IMR-90 (cell line): ENCODE data around the gene CA7. TPM values are rescaled to one million over a fixed set of nuclear protein-coding genes. Genes with fewer than 3 reads are reported as not detected.

Experiments
- ATAC-seq: fragments of 200-7000 bp; cut with Tn5 transposase; 2 replicates; pipeline ENCODE4 v1.9.1; 2020; ENCODE audit warnings: low read depth, mild to moderate bottlenecking, moderate library complexity
- BruUV-seq: library from RNA; stranded (reverse); fragments of 400-500 nt; replicated peaks from 2 replicates; lab custom pipeline; 2021; lab: Mats Ljungman, UMichigan
- CTCF ChIA-PET: fragments of 300-600 bp; formaldehyde crosslinking; extraction: SDS; loops from one replicate; lab custom pipeline; 2021; ENCODE audit warnings: antibody characterized with exemption; lab: Yijun Ruan, JAX
- POLR2A ChIA-PET: fragments of 300-600 bp; sonication (Branson Sonifier 250); formaldehyde crosslinking; loops from one replicate; lab custom pipeline; 2022; ENCODE audit warnings: antibody characterized with exemption; ENCODE audit not compliant: unreplicated experiment; lab: Charles Lee
- DNase-seq: peaks from one replicate; pipeline ENCODE4 v3.0.0; 2013
- H2AFZ ChIP-seq: replicated peaks from 2 replicates; pipeline ENCODE3; 2013; ENCODE audit warnings: low read length, mild to moderate bottlenecking; ENCODE audit not compliant: poor library complexity
- H2AK5ac ChIP-seq: 2 replicates; pipeline ENCODE4 v1.6.1; 2013; ENCODE audit warnings: low read depth, low read length, inconsistent platforms
- H2AK9ac ChIP-seq: replicated peaks from 2 replicates; pipeline ENCODE3; 2013; ENCODE audit warnings: mild to moderate bottlenecking, low read depth, low read length, moderate library complexity; ENCODE audit not compliant: poor library complexity
- H2BK120ac ChIP-seq: 2 replicates; pipeline ENCODE4 v1.6.1; 2013; ENCODE audit warnings: low read depth, low read length, inconsistent platforms
- H2BK15ac ChIP-seq: 3 replicates; pipeline ENCODE4 v1.6.1; 2013; ENCODE audit warnings: low read depth, low read length, inconsistent platforms
- H2BK20ac ChIP-seq: 2 replicates; pipeline ENCODE4 v1.6.1; 2013; ENCODE audit warnings: low read depth, mild to moderate bottlenecking, inconsistent platforms, low read length, moderate library complexity
- H2BK5ac ChIP-seq: 2 replicates; pipeline ENCODE4 v1.6.1; 2013; ENCODE audit warnings: mild to moderate bottlenecking, low read depth, low read length, inconsistent platforms; ENCODE audit not compliant: poor library complexity, severe bottlenecking
- H3K14ac ChIP-seq: replicated peaks from 2 replicates; pipeline ENCODE4 v1.6.1; 2013; ENCODE audit warnings: low read depth, low read length, inconsistent platforms
- H3K18ac ChIP-seq: 2 replicates; pipeline ENCODE4 v1.6.1; 2013; ENCODE audit warnings: low read depth, low read length, control low read depth
- H3K23ac ChIP-seq: 2 replicates; pipeline ENCODE4 v1.6.1; 2013; ENCODE audit warnings: low read depth, low read length, inconsistent platforms
- H3K27ac ChIP-seq: 2 replicates; pipeline ENCODE4 v1.5.1; 2013; ENCODE audit warnings: mild to moderate bottlenecking, control low read depth, low read length; ENCODE audit not compliant: insufficient read depth
- H3K27me3 ChIP-seq: 2 replicates; pipeline ENCODE4 v1.6.1; 2013; ENCODE audit warnings: low read length; ENCODE audit not compliant: control insufficient read depth, insufficient read depth
- H3K36me3 ChIP-seq: 2 replicates; pipeline ENCODE4 v1.6.1; 2013; ENCODE audit warnings: low read length, mixed read lengths; ENCODE audit not compliant: control insufficient read depth, insufficient read depth
- H3K4ac ChIP-seq: 2 replicates; pipeline ENCODE4 v1.6.1; 2013; ENCODE audit warnings: low read depth, low read length, inconsistent platforms
- H3K4me1 ChIP-seq: 2 replicates; pipeline ENCODE4 v1.6.1; 2013; ENCODE audit warnings: low read length, mixed read lengths; ENCODE audit not compliant: control insufficient read depth, insufficient read depth
- H3K4me2 ChIP-seq: 2 replicates; pipeline ENCODE4 v1.6.1; 2013; ENCODE audit warnings: low read depth, mild to moderate bottlenecking, control low read depth, low read length, moderate library complexity
- H3K4me3 ChIP-seq: 2 replicates; pipeline ENCODE4 v1.5.1; 2013; ENCODE audit warnings: low read depth, mild to moderate bottlenecking, control low read depth, low read length, moderate library complexity; ENCODE audit not compliant: insufficient read depth
- H3K56ac ChIP-seq: 2 replicates; pipeline ENCODE4 v1.6.1; 2013; ENCODE audit warnings: low read length, inconsistent platforms; ENCODE audit not compliant: insufficient read depth; ENCODE audit errors: extremely low read depth
- H3K79me1 ChIP-seq, 2 experiments: 2 replicates each; pipeline ENCODE4 v1.6.1; 2013; ENCODE audit warnings: low read length in 2 of 2, inconsistent platforms in 1 of 2, low read depth in 1 of 2
- H3K9ac ChIP-seq: 2 replicates; pipeline ENCODE4 v1.6.1; 2013; ENCODE audit warnings: low read depth, low read length, control low read depth
- H3K9me1 ChIP-seq: 2 replicates; pipeline ENCODE4 v1.6.1; 2013; ENCODE audit warnings: low read length, inconsistent platforms; ENCODE audit not compliant: insufficient read depth
- H3K9me3 ChIP-seq: 2 replicates; pipeline ENCODE4 v1.6.1; 2013; ENCODE audit warnings: low read length; ENCODE audit not compliant: control insufficient read depth, insufficient read depth
- H4K20me1 ChIP-seq: 2 replicates; pipeline ENCODE4 v1.6.1; 2013; ENCODE audit warnings: low read length, inconsistent platforms; ENCODE audit not compliant: insufficient read depth
- H4K5ac ChIP-seq: 2 replicates; pipeline ENCODE4 v1.6.1; 2013; ENCODE audit warnings: mild to moderate bottlenecking, low read depth, low read length, control low read depth
- H4K8ac ChIP-seq, 2 experiments: 2 replicates each; pipeline ENCODE4 v1.6.1; 2013; ENCODE audit warnings: low read depth in 2 of 2, low read length in 2 of 2, control low read depth in 1 of 2, inconsistent platforms in 1 of 2
- H4K91ac ChIP-seq: 2 replicates; pipeline ENCODE4 v1.6.1; 2013; ENCODE audit warnings: low read depth, low read length, inconsistent platforms; ENCODE audit not compliant: insufficient read depth
- BHLHE40 ChIP-seq: fragments of 150-350 bp; IDR thresholded peaks from 2 replicates; pipeline ENCODE4 v1.6.1; 2016; ENCODE audit warnings: mild to moderate bottlenecking, low read depth, low read length
- CEBPB ChIP-seq: IDR thresholded peaks from 2 replicates; pipeline ENCODE4 v1.6.1; 2012; ENCODE audit warnings: low read depth, low read length, improper control_type of control experiment
- CHD1 ChIP-seq: IDR thresholded peaks from 2 replicates; pipeline ENCODE4 v1.6.1; 2012; ENCODE audit warnings: low read depth, low read length, improper control_type of control experiment
- FOS ChIP-seq: fragments of 150-350 bp; IDR thresholded peaks from 2 replicates; pipeline ENCODE4 v1.6.1; 2016; ENCODE audit warnings: low read depth, low read length
- MAFK ChIP-seq: IDR thresholded peaks from 2 replicates; pipeline ENCODE4 v1.6.1; 2012; ENCODE audit warnings: low read depth, low read length, improper control_type of control experiment
- MAZ ChIP-seq: IDR thresholded peaks from 2 replicates; pipeline ENCODE4 v1.6.1; 2012; ENCODE audit warnings: low read depth, mild to moderate bottlenecking, low read length, improper control_type of control experiment, moderate library complexity, borderline replicate concordance
- MXI1 ChIP-seq: IDR thresholded peaks from 2 replicates; pipeline ENCODE4 v1.6.1; 2012; ENCODE audit warnings: low read depth, mild to moderate bottlenecking, low read length, moderate library complexity, borderline replicate concordance
- NFE2L2 ChIP-seq: fragments of 150-350 bp; IDR thresholded peaks from 2 replicates; pipeline ENCODE4 v1.6.1; 2016; ENCODE audit warnings: low read depth, mild to moderate bottlenecking, low read length
- POLR2A ChIP-seq: IDR thresholded peaks from 2 replicates; pipeline ENCODE4 v1.6.1; 2012; ENCODE audit warnings: mild to moderate bottlenecking, low read depth, low read length
- RAD21 ChIP-seq: IDR thresholded peaks from 2 replicates; pipeline ENCODE4 v1.6.1; 2012; ENCODE audit warnings: low read length, improper control_type of control experiment
- RCOR1 ChIP-seq: IDR thresholded peaks from 2 replicates; pipeline ENCODE4 v1.6.1; 2012; ENCODE audit warnings: mild to moderate bottlenecking, low read length, improper control_type of control experiment; ENCODE audit not compliant: insufficient replicate concordance
- RFX5 ChIP-seq: IDR thresholded peaks from 2 replicates; pipeline ENCODE4 v1.8.0; 2012; ENCODE audit warnings: low read depth, mild to moderate bottlenecking, low read length, moderate library complexity
- SMC3 ChIP-seq: fragments of 150-350 bp; IDR thresholded peaks from 2 replicates; pipeline ENCODE4 v1.6.1; 2016; ENCODE audit warnings: low read depth, mild to moderate bottlenecking, antibody characterized with exemption, low read length, moderate library complexity
- dilution Hi-C: fragments of 300-500 bp; cut with HindIII; formaldehyde crosslinking; loops from one replicate; pipeline ENCODE4 v1.14.3; 2018; ENCODE audit warnings: low sequenced_read_pairs; ENCODE audit not compliant: unreplicated experiment
- in situ Hi-C: fragments of 300-500 bp; cut with MboI; formaldehyde crosslinking; loops from 3 replicates; pipeline ENCODE4 v1.14.3; 2019; ENCODE audit warnings: low sequenced_read_pairs, inconsistent platforms, mixed read lengths
- intact Hi-C: fragments of 100-400 bp; cut with micrococcal nuclease; formaldehyde crosslinking; loops from 2 replicates; pipeline ENCODE4 v1.10.0; 2022
- polyA plus RNA-seq, 3 experiments: library from polyadenylated mRNA; depleted of rRNA; stranded (reverse); fragments of >200 nt; gene quantifications; 2 replicates each; pipeline ENCODE4 v1.2.3, GENCODE V29; 2012; ENCODE audit warnings: low replicate concordance in 1 of 3
- total RNA-seq: library from RNA; depleted of rRNA; stranded (reverse); fragments of >200 nt; gene quantifications from 2 replicates; pipeline ENCODE4 v1.2.3, GENCODE V29; 2012
- TF ChIP-seq, protein P1 (sequence below): fragments of 150-350 bp; IDR thresholded peaks from 2 replicates; pipeline ENCODE4 v1.6.1; 2016; ENCODE audit warnings: low read depth, mild to moderate bottlenecking, low read length, moderate library complexity, borderline replicate concordance
- TF ChIP-seq, protein P2 (sequence below): conservative IDR thresholded peaks from 2 replicates; pipeline ENCODE4 v1.5.1; 2012; ENCODE audit warnings: mild to moderate bottlenecking, low read depth, low read length, improper control_type of control experiment
- TF ChIP-seq, protein P3 (sequence below): fragments of 150-350 bp; IDR thresholded peaks from 2 replicates; pipeline ENCODE4 v1.6.1; 2017; ENCODE audit warnings: mild to moderate bottlenecking, antibody characterized with exemption, low read length, low read depth

CA7 gene
- total and polyA plus RNA-seq, 2 of the 4 experiments (the other 2 are of a cell fraction), result not detected

DNA sequence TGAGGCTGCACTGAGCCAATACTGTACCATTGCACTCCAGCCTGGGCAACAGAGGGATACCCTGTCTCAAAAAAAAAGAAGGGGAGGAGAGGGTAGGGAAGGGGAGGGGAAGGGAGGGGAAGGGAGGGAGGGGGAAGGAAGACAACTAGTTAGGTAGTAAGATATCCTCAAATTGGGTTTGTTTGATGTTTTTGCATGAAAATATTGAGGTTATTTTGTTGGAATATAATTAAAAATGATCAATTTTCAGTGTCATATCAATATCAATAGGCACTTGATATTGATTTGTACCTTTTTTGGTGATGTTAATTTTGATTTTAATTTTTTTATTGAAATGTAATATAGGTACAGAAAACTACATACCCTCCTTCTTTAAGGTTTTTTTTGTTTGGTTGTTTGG lies 19.5 kb downstream of the CA7 start:
- Histone ChIP-seq H3K27me3 (no peaks in the 10 kb centered on the region), H3K9ac (no peak overlapping the region), H2AK5ac (no peak overlapping the region), H3K18ac (no peak overlapping the region), H3K4ac (no peak overlapping the region), H3K36me3 (no peaks in the 10 kb centered on the region), H3K4me2 (no peak overlapping the region), H3K27ac (no peak overlapping the region), H4K8ac (no peak overlapping the region), H4K20me1 (peaks cover 4% of the 10 kb centered on the region; the same call in 1 of the 2 replicates), H3K23ac (no peak overlapping the region), H4K91ac (no peak overlapping the region), H3K79me1 (no peaks in the 10 kb centered on the region), H2BK120ac (no peak overlapping the region), H3K14ac (no peak overlapping the region), H2AFZ (no peak overlapping the region), H3K56ac (no peak overlapping the region), H2BK20ac (no peak overlapping the region), H3K9me1 (no peaks in the 10 kb centered on the region; the same call in 1 of the 2 replicates), H2BK5ac (no peak overlapping the region), H2AK9ac (no peak overlapping the region), H3K4me3 (no peak overlapping the region), H2BK15ac (no peak overlapping the region), H3K4me1 (no peaks in the 10 kb centered on the region), H3K9me3 (no peaks in the 10 kb centered on the region), H4K5ac (no peak overlapping the region)
- no TSS peak for BruUV-seq
- ChIA-PET POLR2A (no interaction called here), CTCF (no interaction called here)
- TF ChIP-seq RCOR1 (no peak), RFX5 (no peak), CHD1 (no peak), POLR2A (no peak), BHLHE40 (no peak), SMC3 (no peak), MXI1 (no peak), MAFK (no peak), MAZ (no peak), RAD21 (no peak), FOS (no peak), CEBPB (no peak), NFE2L2 (no peak)
- TF ChIP-seq, protein P1, sequence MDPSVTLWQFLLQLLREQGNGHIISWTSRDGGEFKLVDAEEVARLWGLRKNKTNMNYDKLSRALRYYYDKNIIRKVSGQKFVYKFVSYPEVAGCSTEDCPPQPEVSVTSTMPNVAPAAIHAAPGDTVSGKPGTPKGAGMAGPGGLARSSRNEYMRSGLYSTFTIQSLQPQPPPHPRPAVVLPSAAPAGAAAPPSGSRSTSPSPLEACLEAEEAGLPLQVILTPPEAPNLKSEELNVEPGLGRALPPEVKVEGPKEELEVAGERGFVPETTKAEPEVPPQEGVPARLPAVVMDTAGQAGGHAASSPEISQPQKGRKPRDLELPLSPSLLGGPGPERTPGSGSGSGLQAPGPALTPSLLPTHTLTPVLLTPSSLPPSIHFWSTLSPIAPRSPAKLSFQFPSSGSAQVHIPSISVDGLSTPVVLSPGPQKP, result no peak
- TF ChIP-seq, protein P2, sequence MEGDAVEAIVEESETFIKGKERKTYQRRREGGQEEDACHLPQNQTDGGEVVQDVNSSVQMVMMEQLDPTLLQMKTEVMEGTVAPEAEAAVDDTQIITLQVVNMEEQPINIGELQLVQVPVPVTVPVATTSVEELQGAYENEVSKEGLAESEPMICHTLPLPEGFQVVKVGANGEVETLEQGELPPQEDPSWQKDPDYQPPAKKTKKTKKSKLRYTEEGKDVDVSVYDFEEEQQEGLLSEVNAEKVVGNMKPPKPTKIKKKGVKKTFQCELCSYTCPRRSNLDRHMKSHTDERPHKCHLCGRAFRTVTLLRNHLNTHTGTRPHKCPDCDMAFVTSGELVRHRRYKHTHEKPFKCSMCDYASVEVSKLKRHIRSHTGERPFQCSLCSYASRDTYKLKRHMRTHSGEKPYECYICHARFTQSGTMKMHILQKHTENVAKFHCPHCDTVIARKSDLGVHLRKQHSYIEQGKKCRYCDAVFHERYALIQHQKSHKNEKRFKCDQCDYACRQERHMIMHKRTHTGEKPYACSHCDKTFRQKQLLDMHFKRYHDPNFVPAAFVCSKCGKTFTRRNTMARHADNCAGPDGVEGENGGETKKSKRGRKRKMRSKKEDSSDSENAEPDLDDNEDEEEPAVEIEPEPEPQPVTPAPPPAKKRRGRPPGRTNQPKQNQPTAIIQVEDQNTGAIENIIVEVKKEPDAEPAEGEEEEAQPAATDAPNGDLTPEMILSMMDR, result no peak
- TF ChIP-seq, protein P3, sequence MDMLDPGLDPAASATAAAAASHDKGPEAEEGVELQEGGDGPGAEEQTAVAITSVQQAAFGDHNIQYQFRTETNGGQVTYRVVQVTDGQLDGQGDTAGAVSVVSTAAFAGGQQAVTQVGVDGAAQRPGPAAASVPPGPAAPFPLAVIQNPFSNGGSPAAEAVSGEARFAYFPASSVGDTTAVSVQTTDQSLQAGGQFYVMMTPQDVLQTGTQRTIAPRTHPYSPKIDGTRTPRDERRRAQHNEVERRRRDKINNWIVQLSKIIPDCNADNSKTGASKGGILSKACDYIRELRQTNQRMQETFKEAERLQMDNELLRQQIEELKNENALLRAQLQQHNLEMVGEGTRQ, result no peak
- no peak for ATAC-seq
- DNase-seq, result no peak
- in situ Hi-C loops (loop anchor here (10.0 kb wide), 1 partner anchor 459 kb away; no protein-coding TSS in a partner anchor), intact Hi-C loops (no loop called here), dilution Hi-C loops (no loop called here)
